HEK293 (cell line): ENCODE results near the gene BRCA1.

Experiments used
- GFI1B ChIP-seq: fragments of 450-650 bp; formaldehyde crosslinking; IDR thresholded peaks from 2 replicates; pipeline ENCODE4 v1.5.1; 2016; ENCODE audit warnings: missing biosample characterization, missing genetic modification characterization
- GLI4 ChIP-seq: fragments of 450-650 bp; formaldehyde crosslinking; IDR thresholded peaks from 2 replicates; pipeline ENCODE4 v1.5.1; 2016; ENCODE audit warnings: missing biosample characterization, missing genetic modification characterization
- KLF8 ChIP-seq: fragments of 450-650 bp; formaldehyde crosslinking; IDR thresholded peaks from 2 replicates; pipeline ENCODE4 v1.5.1; 2016; ENCODE audit warnings: missing biosample characterization, missing genetic modification characterization
- MEIS1 ChIP-seq: sonication (generic); formaldehyde crosslinking; IDR thresholded peaks from 2 replicates; pipeline ENCODE4 v1.8.1; 2022; ENCODE audit warnings: missing genetic modification reagents, mild to moderate bottlenecking, borderline replicate concordance
- MZF1 ChIP-seq: fragments of 450-650 bp; formaldehyde crosslinking; IDR thresholded peaks from 2 replicates; pipeline ENCODE4 v1.5.1; 2017; ENCODE audit warnings: missing biosample characterization, missing genetic modification characterization, borderline replicate concordance
- PRDM4 ChIP-seq: fragments of 450-650 bp; formaldehyde crosslinking; IDR thresholded peaks from 2 replicates; pipeline ENCODE4 v1.5.1; 2017; ENCODE audit warnings: missing biosample characterization, missing genetic modification characterization
- REPIN1 ChIP-seq: fragments of 450-650 bp; formaldehyde crosslinking; IDR thresholded peaks from 2 replicates; pipeline ENCODE4 v1.5.1; 2017; ENCODE audit warnings: missing biosample characterization, missing genetic modification characterization, low read depth
- SETDB1 ChIP-seq: IDR thresholded peaks from one replicate; pipeline ENCODE4 v1.6.1; 2017; ENCODE audit warnings: mild to moderate bottlenecking, low read length, moderate library complexity, mixed read lengths; ENCODE audit not compliant: insufficient read length
- ZBTB17 ChIP-seq: fragments of 450-650 bp; formaldehyde crosslinking; IDR thresholded peaks from 2 replicates; pipeline ENCODE4 v1.5.1; 2016; ENCODE audit warnings: missing biosample characterization, missing genetic modification characterization
- ZBTB21 ChIP-seq: fragments of 450-650 bp; formaldehyde crosslinking; IDR thresholded peaks from 2 replicates; pipeline ENCODE4 v1.5.1; 2017; ENCODE audit warnings: missing biosample characterization, missing genetic modification characterization
- ZBTB7A ChIP-seq: fragments of 450-650 bp; formaldehyde crosslinking; IDR thresholded peaks from 2 replicates; pipeline ENCODE4 v1.5.1; 2016; ENCODE audit warnings: low read depth, missing biosample characterization, missing genetic modification characterization
- ZFHX2 ChIP-seq: fragments of 450-650 bp; formaldehyde crosslinking; conservative IDR thresholded peaks from 2 replicates; pipeline ENCODE4 v1.5.1; 2016; ENCODE audit warnings: missing biosample characterization, missing genetic modification characterization
- ZFP3 ChIP-seq: fragments of 450-650 bp; formaldehyde crosslinking; IDR thresholded peaks from 2 replicates; pipeline ENCODE4 v1.5.1; 2016; ENCODE audit warnings: low read depth, missing biosample characterization, missing genetic modification characterization
- ZNF114 ChIP-seq: fragments of 450-650 bp; formaldehyde crosslinking; IDR thresholded peaks from 2 replicates; pipeline ENCODE4 v1.5.0; 2017; ENCODE audit warnings: missing biosample characterization, missing genetic modification characterization
- ZNF2 ChIP-seq: fragments of 450-650 bp; formaldehyde crosslinking; IDR thresholded peaks from 2 replicates; pipeline ENCODE4 v1.5.1; 2016; ENCODE audit warnings: missing biosample characterization, missing genetic modification characterization
- ZNF202 ChIP-seq: fragments of 450-650 bp; formaldehyde crosslinking; IDR thresholded peaks from 2 replicates; pipeline ENCODE4 v1.5.1; 2016; ENCODE audit warnings: missing biosample characterization, missing genetic modification characterization, borderline replicate concordance
- ZNF366 ChIP-seq: fragments of 450-650 bp; formaldehyde crosslinking; conservative IDR thresholded peaks from 2 replicates; pipeline ENCODE4 v1.5.1; 2016; ENCODE audit warnings: missing biosample characterization, missing genetic modification characterization
- ZNF488 ChIP-seq: fragments of 450-650 bp; formaldehyde crosslinking; IDR thresholded peaks from 2 replicates; pipeline ENCODE4 v1.5.1; 2016; ENCODE audit warnings: missing biosample characterization, missing genetic modification characterization
- ZNF518A ChIP-seq: fragments of 450-650 bp; formaldehyde crosslinking; conservative IDR thresholded peaks from 2 replicates; pipeline ENCODE4 v1.5.1; 2016; ENCODE audit warnings: low read depth, missing biosample characterization, missing genetic modification characterization
- ZNF548 ChIP-seq: fragments of 450-650 bp; formaldehyde crosslinking; IDR thresholded peaks from 2 replicates; pipeline ENCODE4 v1.5.1; 2016; ENCODE audit warnings: missing biosample characterization, missing genetic modification characterization
- ZNF555 ChIP-seq: fragments of 450-650 bp; formaldehyde crosslinking; conservative IDR thresholded peaks from 2 replicates; pipeline ENCODE4 v1.5.1; 2017; ENCODE audit warnings: missing biosample characterization, mild to moderate bottlenecking, missing genetic modification characterization, inconsistent platforms
- ZNF658 ChIP-seq: fragments of 450-650 bp; formaldehyde crosslinking; IDR thresholded peaks from 2 replicates; pipeline ENCODE4; 2016; ENCODE audit warnings: missing biosample characterization, missing genetic modification characterization
- ZNF660 ChIP-seq: fragments of 450-650 bp; IDR thresholded peaks from 2 replicates; pipeline ENCODE4 v1.5.1; 2018; ENCODE audit warnings: missing biosample characterization, mild to moderate bottlenecking, missing genetic modification characterization
- ZNF677 ChIP-seq: fragments of 450-650 bp; IDR thresholded peaks from 2 replicates; pipeline ENCODE4 v1.5.0; 2018; ENCODE audit warnings: missing biosample characterization, mild to moderate bottlenecking, missing genetic modification characterization, moderate library complexity
- ZNF777 ChIP-seq: fragments of 450-650 bp; formaldehyde crosslinking; IDR thresholded peaks from 2 replicates; pipeline ENCODE4 v1.5.1; 2017; ENCODE audit warnings: missing biosample characterization, missing genetic modification characterization, borderline replicate concordance
- ZSCAN23 ChIP-seq: fragments of 450-650 bp; formaldehyde crosslinking; IDR thresholded peaks from 2 replicates; pipeline ENCODE4 v1.5.1; 2016; ENCODE audit warnings: missing biosample characterization, missing genetic modification characterization
- TF ChIP-seq, protein P1 (sequence below): fragments of 450-650 bp; formaldehyde crosslinking; IDR thresholded peaks from 2 replicates; pipeline ENCODE4 v1.5.1; 2016; ENCODE audit warnings: missing biosample characterization, missing genetic modification characterization
- TF ChIP-seq, protein P2 (sequence below): IDR thresholded peaks from 2 replicates; pipeline ENCODE4 v1.6.1; 2011; ENCODE audit warnings: mild to moderate bottlenecking, low read depth, low read length, borderline replicate concordance

The BRCA1 gene

GRCh38 chr17:43024407-43025289 is 100.5 kb downstream of the BRCA1 start, which contains the start of gene RND2 (continued):
- TF ChIP-seq ZNF518A, result 0 out of 2 replicates have a peak, but pooled peaks have one; percentile 26
- peak; percentile 71 for TF ChIP-seq ZFHX2
- TF ChIP-seq REPIN1 (tag by site-specific recombination), result no peak
- peak; percentile 59 for TF ChIP-seq ZNF366
- 0 out of 2 replicates have a peak, but pooled peaks have one; percentile 45 for TF ChIP-seq ZNF677 (tag by site-specific recombination)
- no peak for TF ChIP-seq ZNF555 (tag by site-specific recombination)
- no peak; the same call in 1 of the 2 replicates for TF ChIP-seq ZNF2
- no peak for TF ChIP-seq MEIS1 (CRISPR knock-in tag)
- no peak for TF ChIP-seq ZNF660
- TF ChIP-seq ZNF548 (tag by site-specific recombination), result no peak
- TF ChIP-seq ZFP3, result no peak
- TF ChIP-seq ZSCAN23 (tag by site-specific recombination), result no peak; the same call in 1 of the 2 replicates
- TF ChIP-seq KLF8 (tag by site-specific recombination), result peak; percentile 83
- TF ChIP-seq, protein P1, sequence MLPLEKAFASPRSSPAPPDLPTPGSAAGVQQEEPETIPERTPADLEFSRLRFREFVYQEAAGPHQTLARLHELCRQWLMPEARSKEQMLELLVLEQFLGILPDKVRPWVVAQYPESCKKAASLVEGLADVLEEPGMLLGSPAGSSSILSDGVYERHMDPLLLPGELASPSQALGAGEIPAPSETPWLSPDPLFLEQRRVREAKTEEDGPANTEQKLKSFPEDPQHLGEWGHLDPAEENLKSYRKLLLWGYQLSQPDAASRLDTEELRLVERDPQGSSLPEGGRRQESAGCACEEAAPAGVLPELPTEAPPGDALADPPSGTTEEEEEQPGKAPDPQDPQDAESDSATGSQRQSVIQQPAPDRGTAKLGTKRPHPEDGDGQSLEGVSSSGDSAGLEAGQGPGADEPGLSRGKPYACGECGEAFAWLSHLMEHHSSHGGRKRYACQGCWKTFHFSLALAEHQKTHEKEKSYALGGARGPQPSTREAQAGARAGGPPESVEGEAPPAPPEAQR (tag by site-specific recombination), result no peak
- peak; percentile 83 for TF ChIP-seq ZBTB17 (tag by site-specific recombination)
- peak; percentile 92 for TF ChIP-seq ZBTB21 (tag by site-specific recombination)
- no peak for TF ChIP-seq GLI4
- no peak for TF ChIP-seq ZNF114 (tag by site-specific recombination)
- no peak for TF ChIP-seq ZNF488 (tag by site-specific recombination)
- no peak for TF ChIP-seq ZNF202 (tag by site-specific recombination)
- 0 out of 2 replicates have a peak, but pooled peaks have one; percentile 38 for TF ChIP-seq ZBTB7A (tag by site-specific recombination)
- TF ChIP-seq PRDM4, result no peak
- TF ChIP-seq, protein P2, sequence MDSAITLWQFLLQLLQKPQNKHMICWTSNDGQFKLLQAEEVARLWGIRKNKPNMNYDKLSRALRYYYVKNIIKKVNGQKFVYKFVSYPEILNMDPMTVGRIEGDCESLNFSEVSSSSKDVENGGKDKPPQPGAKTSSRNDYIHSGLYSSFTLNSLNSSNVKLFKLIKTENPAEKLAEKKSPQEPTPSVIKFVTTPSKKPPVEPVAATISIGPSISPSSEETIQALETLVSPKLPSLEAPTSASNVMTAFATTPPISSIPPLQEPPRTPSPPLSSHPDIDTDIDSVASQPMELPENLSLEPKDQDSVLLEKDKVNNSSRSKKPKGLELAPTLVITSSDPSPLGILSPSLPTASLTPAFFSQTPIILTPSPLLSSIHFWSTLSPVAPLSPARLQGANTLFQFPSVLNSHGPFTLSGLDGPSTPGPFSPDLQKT, result no peak
- TF ChIP-seq ZNF658 (tag by site-specific recombination), result no peak
- no peak for TF ChIP-seq MZF1 (tag by site-specific recombination)
- no peak for TF ChIP-seq SETDB1
- no peak for TF ChIP-seq GFI1B
- no peak for TF ChIP-seq ZNF777 (tag by site-specific recombination)
